ENCODE data around the gene ING4.
A peak's percentile ranks its signal among the peaks of the same experiment; 100 is the strongest.

DNA sequence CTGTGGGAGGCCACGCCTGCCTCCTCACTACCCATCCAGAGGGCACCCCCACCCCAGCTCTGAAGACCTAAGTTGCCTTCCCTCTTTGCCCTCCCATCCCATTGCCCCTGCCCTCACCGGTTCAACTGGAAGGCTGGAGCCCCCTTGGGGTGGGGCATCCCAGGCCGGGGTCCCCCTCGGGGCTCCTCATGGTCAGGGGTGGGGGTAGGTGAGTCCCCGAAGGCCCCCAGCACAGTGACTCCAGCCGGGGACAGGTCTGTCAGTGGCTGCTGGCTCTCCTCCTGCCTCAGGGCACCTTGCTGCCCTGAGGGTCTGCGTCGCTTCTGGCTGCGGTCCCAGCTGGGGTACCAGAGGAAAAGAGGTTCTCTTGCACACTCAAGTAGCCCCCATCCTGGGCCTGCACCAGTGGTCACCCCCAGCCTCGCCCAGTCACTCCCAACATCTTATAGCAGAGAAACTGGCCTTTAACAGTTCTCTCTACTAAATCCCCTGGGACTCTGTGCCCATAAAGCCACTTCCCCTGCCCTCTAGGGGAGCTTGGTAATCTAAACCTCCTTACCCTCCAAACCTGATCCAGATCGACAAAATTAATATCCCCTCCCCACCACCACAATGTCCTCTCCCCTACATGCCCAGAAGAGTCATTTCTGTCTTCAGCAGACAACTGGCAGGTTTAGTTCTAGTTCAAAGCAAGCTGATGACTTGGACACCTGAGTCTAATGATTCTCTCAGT lies 32.6 kb upstream of the ING4 start:
- TF ChIP-seq, protein P1, sequence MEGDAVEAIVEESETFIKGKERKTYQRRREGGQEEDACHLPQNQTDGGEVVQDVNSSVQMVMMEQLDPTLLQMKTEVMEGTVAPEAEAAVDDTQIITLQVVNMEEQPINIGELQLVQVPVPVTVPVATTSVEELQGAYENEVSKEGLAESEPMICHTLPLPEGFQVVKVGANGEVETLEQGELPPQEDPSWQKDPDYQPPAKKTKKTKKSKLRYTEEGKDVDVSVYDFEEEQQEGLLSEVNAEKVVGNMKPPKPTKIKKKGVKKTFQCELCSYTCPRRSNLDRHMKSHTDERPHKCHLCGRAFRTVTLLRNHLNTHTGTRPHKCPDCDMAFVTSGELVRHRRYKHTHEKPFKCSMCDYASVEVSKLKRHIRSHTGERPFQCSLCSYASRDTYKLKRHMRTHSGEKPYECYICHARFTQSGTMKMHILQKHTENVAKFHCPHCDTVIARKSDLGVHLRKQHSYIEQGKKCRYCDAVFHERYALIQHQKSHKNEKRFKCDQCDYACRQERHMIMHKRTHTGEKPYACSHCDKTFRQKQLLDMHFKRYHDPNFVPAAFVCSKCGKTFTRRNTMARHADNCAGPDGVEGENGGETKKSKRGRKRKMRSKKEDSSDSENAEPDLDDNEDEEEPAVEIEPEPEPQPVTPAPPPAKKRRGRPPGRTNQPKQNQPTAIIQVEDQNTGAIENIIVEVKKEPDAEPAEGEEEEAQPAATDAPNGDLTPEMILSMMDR (conservative IDR thresholded peaks at IDR 0.05; ENCODE audit: low read length) = peak; percentile 15; the same call in 1 of the 2 replicates
- no peak for TF ChIP-seq EZH2phosphoT487 (IDR thresholded peaks at IDR 0.05; ENCODE audit: borderline replicate concordance)

Data from Loucy (cell line).